ENCODE measurements around the gene REL. TPM values are rescaled to one million over a fixed set of nuclear protein-coding genes. Genes with fewer than 3 reads are reported as not detected.

Gene REL
- total RNA-seq, 1 donor from 2014 or later = 8.7 TPM

GRCh38 chr2:60934165-60934722 lies 52.9 kb downstream of the REL start:
- Mint-ChIP-seq H3K27ac (ENCODE audit: unreplicated experiment) (no peak overlapping the region), H3K36me3 (ENCODE audit: low read depth) (peaks cover 13% of the 10 kb centered on the region), H3K9me3 (peaks cover 9% of the 10 kb centered on the region), H3K4me3 (no peak overlapping the region), H3K27me3 (ENCODE audit: low read depth) (no peaks in the 10 kb centered on the region), H3K4me1 (peaks cover under 1% of the 10 kb centered on the region)
- TF ChIP-seq CTCF (conservative IDR thresholded peaks at IDR 0.05) = no peak
- DNase-seq (ENCODE audit: low read depth, low spot score) = no peak

DNA sequence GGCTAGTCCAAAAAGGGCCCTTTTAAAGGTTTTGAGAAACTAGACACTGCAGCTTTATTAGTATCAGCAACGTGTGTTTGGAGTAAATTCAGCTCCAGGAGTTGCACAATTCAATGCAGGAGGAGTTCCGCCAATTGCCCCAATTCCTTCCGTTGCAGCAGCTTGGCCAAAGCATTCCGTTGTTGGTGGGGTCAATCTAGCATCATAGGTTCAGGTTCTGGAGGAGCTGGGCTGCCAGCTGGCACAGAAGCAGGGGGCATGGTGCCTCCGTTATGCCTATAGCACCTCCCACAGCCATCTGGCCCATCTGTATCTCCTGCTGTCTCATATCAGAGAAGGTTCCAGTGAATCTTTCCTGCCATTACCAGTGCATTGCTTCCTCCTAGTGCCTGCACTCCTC lies 55.4 kb downstream of the REL start:
- H3K36me3 Mint-ChIP-seq (ENCODE audit: low read depth) = peaks cover 11% of the 10 kb centered on the region
- no peak for TF ChIP-seq CTCF (conservative IDR thresholded peaks at IDR 0.05)
- H3K27me3 Mint-ChIP-seq (ENCODE audit: low read depth) = no peaks in the 10 kb centered on the region
- peaks cover 5% of the 10 kb centered on the region for H3K4me1 Mint-ChIP-seq
- H3K4me3 Mint-ChIP-seq = no peak overlapping the region
- DNase-seq (ENCODE audit: low read depth, low spot score) = no peak
- H3K27ac Mint-ChIP-seq (ENCODE audit: unreplicated experiment) = no peak overlapping the region
- peaks cover 9% of the 10 kb centered on the region for H3K9me3 Mint-ChIP-seq

DNA sequence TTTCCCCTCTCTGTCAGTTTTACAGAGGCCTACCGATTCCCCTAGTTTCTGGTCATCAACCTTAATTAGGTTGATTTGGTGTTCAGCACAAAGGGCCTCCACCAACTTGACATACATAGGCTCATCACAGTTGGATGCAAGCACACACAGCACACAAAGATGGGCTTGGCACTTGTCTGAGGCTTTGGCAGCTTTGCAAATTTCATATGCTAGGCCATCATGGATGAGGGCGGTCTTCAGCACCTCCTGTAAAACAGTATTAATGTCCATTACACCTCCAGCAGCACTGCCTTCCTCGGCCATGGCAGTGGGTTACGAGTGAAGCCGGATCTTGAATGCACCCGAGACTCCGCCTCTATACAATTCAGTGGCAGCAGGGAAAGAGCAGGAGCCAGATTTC lies 56.9 kb downstream of the REL start:
- peaks cover 5% of the 10 kb centered on the region for H3K4me1 Mint-ChIP-seq
- peaks cover 6% of the 10 kb centered on the region for H3K36me3 Mint-ChIP-seq (ENCODE audit: low read depth)
- no peak for DNase-seq (ENCODE audit: low read depth, low spot score)
- no peak overlapping the region for H3K27ac Mint-ChIP-seq (ENCODE audit: unreplicated experiment)
- no peaks in the 10 kb centered on the region for H3K27me3 Mint-ChIP-seq (ENCODE audit: low read depth)
- TF ChIP-seq CTCF (conservative IDR thresholded peaks at IDR 0.05) = no peak
- peaks cover 5% of the 10 kb centered on the region for H3K9me3 Mint-ChIP-seq
- no peak overlapping the region for H3K4me3 Mint-ChIP-seq

DNA sequence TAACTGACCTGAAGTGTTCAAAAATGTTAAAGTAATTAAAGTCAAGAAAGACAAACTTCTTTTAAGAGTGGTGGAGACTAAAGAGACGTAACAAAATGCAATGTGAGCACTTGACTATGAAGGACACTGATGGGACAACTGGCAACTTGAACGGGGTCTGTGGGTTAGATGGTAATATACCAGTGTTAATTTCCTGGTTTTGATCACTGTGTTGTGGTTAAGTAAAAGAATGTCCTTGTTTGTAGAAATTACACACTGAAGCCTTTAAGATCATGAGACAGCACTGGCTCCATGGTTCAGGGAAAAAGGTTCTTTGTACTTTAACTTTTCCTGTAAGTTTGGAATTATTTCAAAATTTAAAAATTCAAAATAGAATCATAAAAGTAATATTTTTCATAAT lies 58.2 kb downstream of the REL start:
- Mint-ChIP-seq H3K4me3 (no peak overlapping the region), H3K27me3 (ENCODE audit: low read depth) (no peaks in the 10 kb centered on the region), H3K27ac (ENCODE audit: unreplicated experiment) (no peak overlapping the region), H3K9me3 (peaks cover 5% of the 10 kb centered on the region), H3K4me1 (peaks cover 5% of the 10 kb centered on the region), H3K36me3 (ENCODE audit: low read depth) (peaks cover 6% of the 10 kb centered on the region)
- no peak for DNase-seq (ENCODE audit: low read depth, low spot score)
- no peak for TF ChIP-seq CTCF (conservative IDR thresholded peaks at IDR 0.05)

GRCh38 chr2:60945341-60945740 lies 64.0 kb downstream of the REL start:
- no peak overlapping the region for H3K4me3 Mint-ChIP-seq
- H3K27ac Mint-ChIP-seq (ENCODE audit: unreplicated experiment) = no peak overlapping the region
- no peak for DNase-seq (ENCODE audit: low read depth, low spot score)
- peaks cover 4% of the 10 kb centered on the region for H3K36me3 Mint-ChIP-seq (ENCODE audit: low read depth)
- no peak for TF ChIP-seq CTCF (conservative IDR thresholded peaks at IDR 0.05)
- H3K4me1 Mint-ChIP-seq = no peaks in the 10 kb centered on the region
- H3K27me3 Mint-ChIP-seq (ENCODE audit: low read depth) = no peaks in the 10 kb centered on the region
- peaks cover 4% of the 10 kb centered on the region for H3K9me3 Mint-ChIP-seq
